Astrocyte of the hippocampus (primary cell): ENCODE data around the gene ZNF423.
A peak's percentile ranks its signal among the peaks of the same experiment; 100 is the strongest.
"Not testable (repeated sequence)": the region's sequence is repeated elsewhere in the genome, so short reads cannot be mapped to it uniquely, and the experiment has no call there.

Experiments used
- DNase-seq: peaks from one replicate; pipeline ENCODE4 v3.0.0; 2011; ENCODE audit warnings: low read depth, low spot score

Gene ZNF423

DNA sequence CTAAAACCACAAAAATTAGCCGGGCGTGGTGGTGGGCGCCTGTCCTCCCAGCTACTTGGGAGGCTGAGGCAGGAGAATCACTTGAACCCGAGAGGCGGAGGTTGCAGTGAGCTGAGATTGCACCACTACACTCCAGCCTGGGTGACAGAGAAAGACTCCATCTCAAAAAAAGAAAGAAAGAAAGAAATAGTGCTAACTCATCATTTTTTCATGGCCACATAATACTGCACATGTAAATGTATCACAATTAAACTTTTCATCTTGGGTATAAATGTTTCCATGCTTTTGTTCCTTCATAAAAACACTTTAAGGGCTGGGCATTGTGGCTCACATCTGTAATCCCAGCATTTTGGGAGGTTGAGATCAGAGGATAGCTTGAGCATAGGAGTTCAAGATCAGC lies 15.9 kb upstream of the ZNF423 start:
- not testable (repeated sequence) for DNase-seq

DNA sequence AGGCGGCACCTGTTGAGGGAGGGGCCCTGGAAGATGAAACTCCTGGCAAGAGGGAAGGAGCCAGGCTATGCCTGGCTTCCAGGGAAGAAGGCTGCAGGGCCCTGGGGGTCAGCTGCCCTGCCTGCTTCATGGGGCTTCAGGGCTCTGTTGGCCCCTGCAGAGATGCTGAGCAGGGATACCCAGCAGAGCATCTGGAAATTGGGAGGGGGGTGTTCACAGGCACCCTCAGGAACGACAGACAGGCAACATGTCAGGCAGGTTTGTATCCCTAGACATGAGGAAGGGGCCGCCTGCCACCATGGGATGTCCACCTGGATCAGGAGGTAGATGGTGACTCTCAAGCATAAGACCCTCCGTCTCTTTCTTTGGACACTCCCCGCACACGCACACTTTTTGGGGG lies 13.8 kb upstream of the ZNF423 start:
- no peak for DNase-seq

DNA sequence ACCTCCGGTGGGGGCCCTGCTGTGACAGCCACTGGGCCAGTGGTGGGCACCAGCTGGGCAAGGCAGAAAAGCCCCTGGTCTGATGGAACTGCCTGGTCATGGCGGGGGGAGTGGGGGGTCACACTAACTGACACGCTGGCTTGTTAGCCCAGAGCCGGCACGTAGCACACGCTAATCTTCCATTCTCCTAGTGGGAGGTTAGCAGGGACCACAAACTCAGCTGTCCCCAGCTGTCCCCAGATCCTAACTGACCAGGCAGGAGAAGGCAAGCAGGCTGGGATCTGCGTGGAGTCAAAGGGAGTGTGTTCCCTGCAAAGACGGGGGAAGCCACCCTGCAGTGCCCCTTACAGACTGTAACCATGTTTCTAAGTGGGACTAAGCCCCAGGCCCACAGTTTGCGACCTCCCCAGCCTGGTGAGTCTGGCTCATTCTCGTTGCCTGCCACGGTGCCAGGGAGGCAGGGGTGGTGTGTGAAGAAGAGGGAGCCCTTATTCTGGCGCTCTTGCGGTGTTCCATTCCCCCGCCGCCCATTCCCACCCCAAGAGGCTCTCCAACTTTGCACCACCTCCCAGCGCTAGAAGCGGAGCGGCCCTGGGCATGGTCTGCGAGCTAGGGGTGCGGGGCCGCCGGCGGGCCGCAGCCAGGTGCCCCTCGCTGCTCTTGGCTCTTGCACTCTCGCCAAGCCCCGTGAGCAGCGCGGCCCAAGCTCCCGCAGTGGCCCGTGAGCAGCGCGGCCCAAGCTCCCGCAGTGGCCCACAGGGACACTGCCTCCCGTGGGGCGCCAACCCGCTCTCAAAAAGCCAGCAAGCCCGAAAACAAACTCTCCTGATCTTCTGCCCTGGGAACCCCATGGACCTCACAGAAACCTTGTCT lies 12.1 kb upstream of the ZNF423 start:
- DNase-seq: no peak

DNA sequence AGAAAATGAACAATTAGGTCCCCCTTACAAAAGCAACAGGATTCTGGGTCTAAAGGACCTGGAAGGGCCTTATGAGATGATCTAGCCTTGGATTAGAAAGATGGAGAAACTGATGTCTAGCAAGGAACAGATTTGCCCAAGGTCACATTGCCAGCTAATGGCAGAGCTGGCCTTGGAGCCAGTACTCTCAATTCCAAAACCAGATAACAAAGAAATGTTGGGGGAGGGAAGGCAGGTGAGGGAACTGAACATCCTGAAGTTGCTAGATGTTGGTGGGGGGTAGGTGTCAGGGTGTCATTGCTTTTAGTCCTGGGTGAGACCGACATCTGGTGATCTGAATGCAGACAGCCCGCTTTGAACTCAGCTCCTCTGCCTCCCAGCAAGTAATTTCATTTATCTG lies 11.3 kb upstream of the ZNF423 start:
- DNase-seq: no peak

DNA sequence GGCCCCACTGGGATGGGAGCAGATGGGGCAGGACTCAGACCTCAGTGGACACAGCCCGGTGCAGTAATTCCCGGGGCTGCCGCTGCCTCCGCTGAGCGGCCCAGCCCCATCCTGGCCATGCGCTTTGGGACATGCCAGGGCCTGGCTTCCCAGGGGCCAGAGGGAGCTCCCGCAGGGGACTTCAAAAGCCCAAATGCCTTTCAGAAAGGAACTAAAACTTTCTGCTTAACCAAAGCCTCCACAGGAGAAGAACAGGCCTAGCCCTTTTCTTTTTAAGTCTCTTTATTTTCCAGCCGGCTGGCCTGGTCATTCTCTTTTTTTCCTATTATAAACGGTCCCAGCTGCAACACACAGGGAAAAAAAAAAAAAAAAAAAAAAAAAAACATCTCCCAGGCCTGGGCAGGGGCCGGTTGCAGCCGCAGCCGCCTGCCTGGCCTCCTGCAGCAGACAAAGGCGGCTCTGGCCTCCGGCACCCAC lies 10.7 kb upstream of the ZNF423 start:
- DNase-seq: no peak

DNA sequence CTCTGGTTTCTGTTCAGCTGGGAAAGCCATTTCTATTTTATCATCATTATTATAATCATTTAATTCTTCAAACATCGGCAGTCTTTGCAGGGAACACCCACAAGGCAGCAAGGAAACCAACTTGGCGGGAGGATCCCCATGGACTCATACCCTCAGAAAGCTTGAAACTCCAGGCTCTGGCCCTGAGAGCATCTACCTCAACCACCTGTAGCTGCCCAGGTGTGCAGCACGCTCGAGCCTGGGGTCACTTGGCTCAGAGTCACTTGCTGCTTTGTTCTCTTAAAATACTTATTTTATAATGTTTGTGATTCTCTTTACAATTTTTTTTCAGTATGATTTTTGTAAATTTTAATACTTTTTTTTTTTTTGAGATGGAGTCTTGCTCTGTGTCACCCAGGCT lies 6.8 kb upstream of the ZNF423 start:
- no peak for DNase-seq

DNA sequence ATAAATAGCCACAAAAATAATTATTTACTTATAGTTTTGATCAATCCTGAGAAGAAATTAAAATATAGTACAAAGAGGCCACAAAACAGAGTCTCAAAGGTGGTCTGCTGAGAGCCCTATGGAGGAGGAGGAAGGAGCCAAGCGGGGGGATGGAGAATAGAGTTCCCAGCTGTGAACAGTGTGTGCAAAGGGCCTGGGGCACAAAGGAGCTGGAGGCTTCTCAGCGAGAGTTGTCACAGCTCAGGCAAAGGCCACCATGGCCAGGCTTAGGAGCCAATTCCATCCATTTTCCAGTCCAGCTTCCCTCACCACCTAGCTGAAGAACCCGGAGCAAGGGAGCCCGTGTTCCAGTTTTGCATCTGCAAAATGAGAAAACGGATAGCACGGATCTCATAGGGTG lies 5.4 kb upstream of the ZNF423 start:
- DNase-seq: no peak

DNA sequence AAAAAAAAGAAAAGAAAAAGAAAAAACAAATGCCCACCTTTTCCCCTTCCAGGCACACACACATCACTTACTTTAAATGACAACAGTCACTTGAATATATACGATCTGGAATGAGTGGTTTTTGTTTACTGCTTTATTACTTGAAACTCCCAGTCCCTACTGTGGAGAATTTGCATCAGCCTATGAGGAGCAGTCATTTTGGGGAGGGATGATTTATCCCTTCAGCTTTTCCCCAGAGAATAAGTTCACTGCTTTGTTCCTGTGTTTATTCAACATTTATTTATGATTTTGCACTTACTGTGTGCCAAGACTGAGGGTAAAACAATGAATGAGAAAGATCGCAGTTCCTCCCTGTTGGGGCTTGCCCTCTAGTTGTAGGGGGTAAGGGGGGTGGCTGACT lies 4.7 kb upstream of the ZNF423 start:
- no peak for DNase-seq

DNA sequence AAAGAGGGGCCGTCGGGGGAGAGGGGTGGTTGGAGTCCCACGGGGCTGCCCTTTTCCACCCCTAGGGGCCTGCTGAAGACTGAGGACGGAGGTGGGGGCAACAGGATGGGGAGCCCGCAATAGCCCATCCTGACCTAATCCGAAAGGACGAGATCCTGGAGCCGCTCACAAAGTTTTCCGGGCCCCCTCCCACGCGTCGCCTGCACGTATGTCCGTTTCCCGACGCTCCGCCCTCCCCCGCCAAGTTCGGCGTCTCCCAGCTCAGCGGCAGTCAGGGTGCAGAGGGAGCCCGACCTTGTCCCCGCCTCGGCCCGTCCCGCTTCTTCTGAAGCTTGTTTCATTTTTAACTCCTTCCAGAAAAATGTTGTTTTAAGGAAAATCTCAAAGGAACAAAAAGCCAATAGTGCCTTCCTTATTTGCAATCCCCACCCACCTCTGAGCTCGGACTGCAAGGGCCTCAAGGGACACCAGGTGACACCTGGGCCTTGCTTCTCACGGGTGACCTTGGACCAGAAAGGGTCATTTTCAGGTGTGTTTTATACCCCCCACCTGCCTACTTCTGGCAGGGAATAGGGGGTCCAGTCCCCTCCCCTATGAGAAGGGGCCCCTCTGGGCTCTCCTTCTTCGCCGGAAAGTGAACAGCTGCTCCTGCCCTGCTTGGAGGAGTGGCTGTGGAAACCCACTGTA lies 3.4 kb upstream of the ZNF423 start:
- no peak for DNase-seq

DNA sequence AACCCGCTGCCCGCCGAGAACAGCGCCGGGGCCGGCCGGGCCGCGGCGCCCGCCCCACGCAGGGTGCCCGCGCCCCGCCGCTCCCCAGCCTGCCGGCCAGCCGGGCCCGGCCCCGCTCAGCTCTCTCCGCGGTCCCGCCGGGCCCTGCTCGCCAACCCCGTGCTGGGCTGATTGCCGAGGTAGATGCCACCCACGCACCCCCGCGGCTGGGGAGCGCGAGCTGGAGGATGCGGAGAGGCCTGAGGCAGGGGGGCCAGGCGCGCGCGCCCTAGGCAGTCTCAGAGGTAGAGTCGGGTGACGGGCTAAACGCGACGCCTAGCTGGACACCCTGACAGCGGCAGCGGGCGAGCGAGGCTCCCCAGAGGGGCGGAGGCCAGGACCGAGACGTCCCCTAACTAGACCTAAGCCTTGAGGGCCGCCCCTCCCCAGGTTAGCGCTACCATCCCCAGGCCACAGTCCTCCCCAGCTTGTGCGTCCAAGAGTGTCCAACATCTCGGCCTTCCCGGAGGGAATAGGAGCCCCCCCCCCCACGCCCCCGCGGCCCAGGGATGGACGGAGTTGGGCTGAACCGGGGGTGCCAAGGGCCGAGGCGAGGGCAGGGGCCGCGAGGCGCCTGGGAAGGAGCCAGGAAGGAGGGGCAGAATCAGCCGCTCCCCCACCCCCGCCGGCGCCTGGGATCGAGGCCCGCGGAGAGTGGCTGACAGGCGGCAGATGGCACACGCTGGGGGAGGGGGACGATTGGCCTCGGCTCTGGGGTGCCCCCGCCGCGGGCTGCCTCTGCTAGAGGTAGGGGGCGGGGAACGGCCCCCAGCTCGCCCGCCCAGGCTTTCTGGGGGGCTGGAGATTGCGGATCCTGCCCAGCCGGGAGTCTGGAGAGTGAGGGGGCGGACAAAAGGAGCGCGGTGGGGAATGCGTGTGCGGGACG lies 2.5 kb upstream of the ZNF423 start:
- DNase-seq: peak; percentile 71

DNA sequence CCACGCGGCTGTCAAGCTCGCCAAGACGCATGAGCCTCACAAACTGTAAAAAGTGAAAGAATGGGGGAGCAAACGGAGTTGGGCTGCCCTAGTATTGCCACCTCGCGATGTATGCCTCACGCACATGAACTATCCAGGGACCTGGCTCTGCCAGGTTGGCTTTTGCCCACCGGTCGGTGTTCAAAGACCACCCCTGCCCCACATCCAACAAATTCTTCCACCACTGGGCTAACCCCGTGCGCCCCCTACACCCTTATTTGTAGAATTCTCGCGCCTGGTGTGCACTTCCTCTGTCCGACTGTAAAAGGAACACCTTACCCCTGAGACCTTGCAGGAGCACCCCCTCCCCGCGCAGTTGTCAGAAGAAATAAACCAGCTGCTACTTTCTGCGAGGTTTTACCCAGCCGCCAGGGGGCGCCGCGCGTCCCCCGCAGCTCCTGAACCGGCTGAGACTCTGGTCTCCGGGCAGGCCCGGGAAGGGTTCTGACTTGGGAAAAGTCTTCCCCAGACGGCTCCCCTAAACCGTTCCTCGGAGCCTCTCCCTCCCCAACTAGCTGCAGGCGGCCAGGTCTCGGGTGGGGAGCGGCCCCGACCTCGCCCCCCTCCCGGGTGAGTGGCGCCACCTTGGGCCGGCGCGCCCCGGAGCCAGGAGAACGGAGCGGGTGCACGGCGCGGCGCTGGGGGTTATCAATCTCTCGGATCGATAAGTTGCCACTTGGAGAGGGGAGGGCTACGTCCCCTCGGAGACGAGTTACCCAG lies 1.7 kb upstream of the ZNF423 start:
- DNase-seq: peak; percentile 76

DNA sequence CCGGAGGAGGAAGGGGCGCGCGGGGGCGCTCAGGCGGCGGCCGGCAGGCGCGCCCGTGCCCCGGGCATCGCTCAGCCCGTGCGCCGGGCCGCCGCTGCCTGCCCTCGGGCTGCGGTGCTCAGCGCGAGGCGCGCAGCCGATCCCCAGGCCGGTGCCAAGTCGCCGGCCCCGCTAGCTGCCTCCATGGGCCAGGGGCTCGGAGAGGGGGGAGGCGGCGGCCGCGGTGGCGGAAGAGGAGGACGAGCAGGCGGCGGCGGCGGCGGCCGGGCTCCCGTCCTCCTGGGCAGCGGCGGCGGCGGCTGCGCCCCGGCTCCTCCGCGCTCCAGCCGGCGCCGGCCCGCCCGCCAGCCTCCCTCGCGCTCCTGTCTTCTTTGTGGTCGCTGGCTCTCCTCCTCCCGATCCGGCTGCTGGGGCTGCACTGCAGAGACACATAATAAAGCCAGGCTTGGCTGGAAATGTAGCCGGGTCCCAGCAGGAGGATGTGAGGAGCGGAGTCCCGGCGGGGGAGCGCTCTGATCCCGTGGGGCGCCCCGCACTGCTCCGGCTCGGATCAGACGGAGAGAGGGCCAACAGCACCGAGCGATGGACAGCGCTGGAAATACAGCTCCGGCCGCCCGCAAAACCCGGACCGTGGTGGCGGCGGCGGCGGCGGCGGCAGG lies 889 bp upstream of the ZNF423 start:
- DNase-seq: peak; percentile 93

DNA sequence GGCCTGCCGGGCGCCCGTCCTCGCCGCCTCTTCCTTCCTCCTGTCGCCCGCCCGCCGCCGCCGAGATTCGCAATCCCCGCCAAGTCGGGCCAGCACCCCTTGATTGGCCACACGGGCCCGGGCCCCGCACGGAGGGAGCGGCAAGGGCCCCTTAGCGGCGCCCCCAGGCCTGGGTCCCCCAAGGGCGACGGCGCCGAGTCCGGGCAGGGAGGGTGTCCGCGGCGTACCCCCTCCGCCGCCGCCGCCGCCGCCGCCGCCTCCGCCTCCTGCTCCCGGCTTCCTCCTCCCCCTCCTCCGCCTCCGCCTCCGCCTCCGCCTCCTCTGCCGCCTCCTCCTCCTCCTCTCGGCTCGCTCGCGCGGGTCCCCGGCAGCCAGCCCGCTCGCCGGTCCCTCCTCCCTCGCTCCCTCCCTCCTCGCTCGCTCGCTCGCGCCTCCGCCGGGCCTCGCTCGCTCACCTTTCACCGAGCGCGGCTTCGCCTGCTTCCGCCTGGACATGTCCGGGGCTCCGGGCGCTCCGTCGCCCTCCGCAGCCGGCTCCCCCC lies 561 bp downstream of the ZNF423 start:
- peak; percentile 94 for DNase-seq

DNA sequence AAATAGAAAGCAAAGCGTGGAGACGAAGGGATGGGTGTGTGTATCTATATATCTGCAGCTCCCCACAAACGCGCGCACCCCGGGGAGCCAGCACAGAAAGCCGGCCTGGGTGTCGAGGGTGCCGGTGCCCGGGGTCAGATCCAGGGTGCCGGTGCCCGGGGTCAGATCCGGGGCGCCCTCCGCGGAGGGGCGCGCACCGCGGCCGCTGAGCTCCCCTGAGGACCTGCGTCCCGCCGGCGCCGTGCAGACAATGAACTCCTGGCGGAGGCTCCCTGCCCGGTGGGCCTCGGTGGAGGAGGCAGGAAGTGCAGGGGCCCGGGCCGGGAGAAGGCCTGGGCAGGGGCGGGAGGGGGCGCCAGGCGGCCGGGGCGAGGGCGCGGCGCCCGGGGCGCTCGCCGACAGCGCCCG lies 1.1 kb downstream of the ZNF423 start:
- peak; percentile 65 for DNase-seq

DNA sequence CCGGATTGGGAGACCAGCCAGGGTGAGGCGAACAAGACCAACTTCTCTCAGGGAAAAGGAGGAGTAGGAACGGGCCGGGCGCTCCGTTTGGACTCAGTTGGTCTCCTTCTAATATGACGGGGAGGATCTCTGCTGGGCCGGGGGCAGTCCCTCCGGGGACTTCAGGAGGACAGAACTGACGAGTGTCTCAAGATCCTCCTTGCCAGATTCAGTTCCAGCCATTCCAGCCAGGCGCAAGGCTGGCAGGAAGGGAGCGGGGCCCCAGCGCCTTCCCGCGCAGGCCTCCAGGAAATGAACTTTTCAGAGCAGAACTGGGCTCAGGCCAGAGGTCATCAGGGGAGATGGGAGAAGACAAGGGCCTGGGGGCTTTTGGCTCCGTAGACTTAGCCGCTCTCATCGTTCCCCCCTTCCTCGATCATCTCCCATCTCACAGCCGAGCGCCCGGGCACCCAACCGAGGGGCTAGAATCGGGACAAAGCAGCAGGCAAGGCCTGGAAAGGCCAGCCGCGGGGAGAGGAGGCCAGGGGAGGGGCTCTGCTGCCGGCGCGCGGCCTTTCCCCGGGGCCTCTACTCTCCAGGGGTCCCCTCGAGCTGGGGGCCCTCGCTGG lies 1.6 kb downstream of the ZNF423 start:
- no peak for DNase-seq

DNA sequence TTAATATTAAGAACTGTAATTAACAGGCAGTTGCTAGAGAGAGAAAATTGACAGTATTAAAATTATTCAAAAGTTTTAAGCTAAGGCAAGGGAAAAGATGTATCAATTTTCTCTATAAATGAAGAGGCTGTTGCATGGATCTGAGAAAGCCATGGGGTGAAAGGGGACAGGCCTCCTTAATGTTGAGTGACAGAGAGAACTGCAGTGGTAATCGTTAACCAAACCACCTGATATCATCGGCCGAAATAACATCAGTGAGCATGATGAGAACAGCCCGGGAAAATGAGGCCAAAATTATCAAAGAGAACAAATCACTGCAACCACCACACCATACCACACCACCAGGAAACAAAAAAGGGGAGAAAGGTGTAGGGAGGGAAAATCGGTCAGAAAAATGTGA lies 3.6 kb downstream of the ZNF423 start:
- no peak for DNase-seq

DNA sequence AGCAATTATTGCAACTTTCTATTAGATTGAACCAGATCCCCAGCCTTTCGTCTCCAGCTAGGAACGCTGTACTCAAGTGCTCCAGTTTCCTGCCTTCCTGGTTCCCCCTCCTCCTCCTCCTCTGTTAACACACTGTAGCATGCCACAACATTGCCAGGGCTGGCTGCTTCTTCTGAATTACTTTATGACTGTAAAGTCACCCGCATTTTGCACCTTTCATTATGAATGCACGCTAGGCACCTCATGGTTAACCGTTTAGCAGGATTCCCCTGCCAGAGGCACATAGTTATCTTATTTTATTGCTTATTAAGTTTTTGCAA lies 4.5 kb downstream of the ZNF423 start:
- no peak for DNase-seq

DNA sequence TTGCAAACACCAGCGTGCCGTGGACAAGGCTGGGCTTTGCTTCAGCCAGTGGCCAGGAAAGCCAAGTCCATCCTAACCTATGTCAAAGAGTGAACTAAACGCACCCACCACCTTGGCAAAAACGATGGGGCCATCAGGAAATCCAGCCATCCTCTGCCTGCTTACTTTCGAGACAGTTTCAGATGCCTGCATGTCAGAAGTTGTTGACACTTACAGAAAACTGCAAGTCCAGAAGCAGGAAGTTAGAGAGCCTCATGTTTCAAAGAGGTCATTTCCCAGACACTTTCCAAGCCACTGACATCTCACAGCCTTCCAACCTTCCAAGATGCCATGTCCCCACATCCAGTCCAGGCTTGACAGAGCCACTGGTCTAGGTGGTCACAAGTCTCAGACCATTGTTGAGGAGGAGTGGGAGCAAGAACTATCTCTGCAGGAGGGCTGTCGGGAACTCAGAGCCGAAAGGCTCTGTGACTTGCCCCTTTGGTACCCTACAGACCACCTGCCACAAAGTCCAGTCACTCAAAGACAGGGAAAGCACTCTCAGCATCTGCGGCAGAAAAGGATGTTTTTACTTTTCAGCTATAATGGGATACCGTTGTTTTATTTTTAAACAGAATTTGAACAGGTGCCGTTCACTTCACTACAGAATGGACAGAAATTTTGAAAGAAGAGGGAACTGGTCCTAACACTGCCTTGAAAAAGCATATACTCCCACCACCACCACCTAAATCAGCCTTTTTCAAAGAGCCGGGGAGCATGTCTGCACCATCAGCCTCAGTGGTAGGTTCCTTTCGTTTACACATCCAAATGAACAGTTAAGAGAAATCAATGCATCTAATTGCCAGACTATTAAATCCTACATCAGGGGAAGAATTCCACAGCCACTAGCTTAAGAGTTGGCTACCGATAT lies 5.1 kb downstream of the ZNF423 start:
- no peak for DNase-seq

DNA sequence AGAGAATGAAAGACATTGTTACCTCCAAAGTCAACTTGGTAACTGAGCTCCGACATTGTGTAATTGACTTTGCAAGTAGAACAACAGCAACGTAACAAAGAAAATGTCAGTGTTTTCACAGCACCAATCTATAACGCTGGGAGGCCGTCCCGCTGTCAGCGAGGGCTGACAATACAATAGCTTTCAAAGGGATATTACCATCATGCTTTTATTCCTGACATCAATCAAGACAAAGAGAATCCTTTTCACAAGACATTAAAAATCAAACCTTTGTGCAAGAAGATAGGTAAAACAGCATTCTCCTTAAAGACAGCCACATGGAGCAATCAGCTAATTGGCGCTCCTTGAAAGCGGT lies 6.2 kb downstream of the ZNF423 start:
- DNase-seq: no peak
